ENCODE results near the gene NKX6-2. TPM values are rescaled to one million over a fixed set of nuclear protein-coding genes. Genes with fewer than 3 reads are reported as not detected.
"Not testable (repeated sequence)": the region's sequence is repeated elsewhere in the genome, so short reads cannot be mapped to it uniquely, and the experiment has no call there.

NKX6-2 gene
- total RNA-seq, 3 donors from 2014 or later, result not detected

GRCh38 chr10:132745511-132745910 lies 40.4 kb downstream of the NKX6-2 start:
- TF ChIP-seq CTCF (IDR thresholded peaks at IDR 0.05), result no peak
- no peak overlapping the region for H3K4me3 ChIP-seq
- intact Hi-C loops (cut with DNase I, micrococcal nuclease), result no loop called here
- H3K9me3 ChIP-seq, result no peaks in the 10 kb centered on the region
- H3K36me3 ChIP-seq (ENCODE audit: low read depth), result no peaks in the 10 kb centered on the region
- no peak for DNase-seq
- no peak for ATAC-seq
- no peaks in the 10 kb centered on the region for H3K4me1 ChIP-seq (ENCODE audit: low read depth)

DNA sequence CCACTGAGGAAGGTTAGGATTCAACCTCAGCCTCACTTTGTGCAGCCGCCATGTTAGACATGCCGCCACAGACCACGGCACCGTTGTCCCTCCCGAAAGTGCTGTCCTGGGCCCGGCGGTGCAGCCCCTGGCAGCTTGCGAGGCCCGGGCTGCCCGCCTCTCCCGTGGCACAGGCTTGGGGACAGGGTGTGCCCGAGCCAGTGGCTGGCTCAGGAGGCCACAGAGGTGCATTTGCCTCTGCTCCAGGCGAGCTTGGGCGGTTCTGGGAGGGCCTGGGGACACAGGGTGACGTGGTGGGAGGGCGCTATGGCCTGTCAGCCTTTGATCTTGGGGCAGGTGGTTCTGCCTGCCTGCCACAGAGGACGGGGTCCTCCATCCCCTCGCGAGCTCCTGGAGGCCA lies 41.1 kb downstream of the NKX6-2 start:
- H3K36me3 ChIP-seq (ENCODE audit: low read depth), result no peaks in the 10 kb centered on the region
- intact Hi-C loops (cut with DNase I, micrococcal nuclease), result no loop called here
- TF ChIP-seq CTCF (IDR thresholded peaks at IDR 0.05), result no peak

DNA sequence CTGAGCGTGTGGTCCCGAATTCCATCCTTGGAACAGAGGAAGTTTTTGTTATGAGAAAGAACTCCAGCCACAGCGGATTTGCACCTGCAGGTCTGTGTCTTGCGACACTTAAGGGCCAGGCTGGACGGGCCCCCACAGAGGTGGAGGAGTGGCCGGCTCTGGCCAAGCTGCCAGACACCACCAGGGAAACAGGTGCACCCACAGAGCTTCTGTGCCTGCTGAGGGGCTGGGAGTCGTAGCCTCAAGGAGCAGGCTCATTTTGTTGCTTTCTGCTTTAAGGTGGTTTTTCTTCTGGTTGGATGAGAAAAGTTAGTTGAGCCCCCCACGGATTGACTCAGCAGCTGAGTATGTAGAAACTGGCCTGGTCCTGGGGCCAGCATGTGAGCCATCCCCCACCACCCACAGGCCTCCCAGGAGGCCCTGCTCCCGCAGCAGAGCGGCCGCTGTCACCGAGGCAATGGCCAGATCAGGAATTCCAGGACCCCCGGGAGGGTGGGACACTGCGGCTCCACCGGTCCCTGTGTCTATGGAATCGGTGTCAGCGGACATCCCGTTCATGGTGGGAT lies 41.9 kb downstream of the NKX6-2 start:
- Histone ChIP-seq H3K9me3 (no peaks in the 10 kb centered on the region), H3K4me3 (no peak overlapping the region), H3K36me3 (ENCODE audit: low read depth) (no peaks in the 10 kb centered on the region), H3K4me1 (ENCODE audit: low read depth) (peaks cover 6% of the 10 kb centered on the region)
- no peak for DNase-seq
- intact Hi-C loops (cut with DNase I, micrococcal nuclease), result no loop called here
- no peak for TF ChIP-seq CTCF (IDR thresholded peaks at IDR 0.05)
- ATAC-seq, result no peak

More for the DNA sequence above, 41.1 kb downstream of the NKX6-2 start:
- no peak for ATAC-seq
- H3K4me1 ChIP-seq (ENCODE audit: low read depth), result peaks cover 6% of the 10 kb centered on the region
- DNase-seq, result no peak
- no peak overlapping the region for H3K4me3 ChIP-seq
- H3K9me3 ChIP-seq, result no peaks in the 10 kb centered on the region

- H3K4me1 ChIP-seq (ENCODE audit: low read depth); ATAC-seq; H3K36me3 ChIP-seq (ENCODE audit: low read depth); H3K9me3 ChIP-seq; intact Hi-C loops (cut with DNase I, micrococcal nuclease); DNase-seq; H3K4me3 ChIP-seq: not testable (repeated sequence)
These were observed 42.6 kb downstream of the NKX6-2 start for GRCh38 chr10:132743196-132743924.

DNA sequence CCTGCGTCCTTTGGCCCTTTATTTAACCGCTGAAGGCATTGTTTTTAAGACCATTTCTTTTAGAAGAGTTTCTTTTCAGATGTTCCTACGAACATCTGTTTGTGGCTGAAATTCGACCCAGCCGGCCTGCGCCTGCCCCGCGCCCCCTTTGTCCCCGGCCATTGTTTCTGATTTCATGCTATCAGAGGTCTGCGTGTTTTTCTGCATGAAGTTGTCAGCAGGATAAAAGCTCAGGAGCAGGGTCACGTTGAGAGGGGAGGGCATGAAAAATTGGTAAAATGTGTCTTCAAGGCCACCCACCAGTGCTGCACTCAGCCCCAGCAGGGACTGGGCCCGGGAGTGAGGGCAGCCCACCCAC lies 43.1 kb downstream of the NKX6-2 start:
- no peaks in the 10 kb centered on the region for H3K9me3 ChIP-seq
- TF ChIP-seq CTCF (IDR thresholded peaks at IDR 0.05), result no peak
- peaks cover 6% of the 10 kb centered on the region for H3K4me1 ChIP-seq (ENCODE audit: low read depth)
- intact Hi-C loops (cut with DNase I, micrococcal nuclease), result no loop called here
- no peak overlapping the region for H3K4me3 ChIP-seq
- H3K36me3 ChIP-seq (ENCODE audit: low read depth), result no peaks in the 10 kb centered on the region
- ATAC-seq (no peak), DNase-seq (no peak)

DNA sequence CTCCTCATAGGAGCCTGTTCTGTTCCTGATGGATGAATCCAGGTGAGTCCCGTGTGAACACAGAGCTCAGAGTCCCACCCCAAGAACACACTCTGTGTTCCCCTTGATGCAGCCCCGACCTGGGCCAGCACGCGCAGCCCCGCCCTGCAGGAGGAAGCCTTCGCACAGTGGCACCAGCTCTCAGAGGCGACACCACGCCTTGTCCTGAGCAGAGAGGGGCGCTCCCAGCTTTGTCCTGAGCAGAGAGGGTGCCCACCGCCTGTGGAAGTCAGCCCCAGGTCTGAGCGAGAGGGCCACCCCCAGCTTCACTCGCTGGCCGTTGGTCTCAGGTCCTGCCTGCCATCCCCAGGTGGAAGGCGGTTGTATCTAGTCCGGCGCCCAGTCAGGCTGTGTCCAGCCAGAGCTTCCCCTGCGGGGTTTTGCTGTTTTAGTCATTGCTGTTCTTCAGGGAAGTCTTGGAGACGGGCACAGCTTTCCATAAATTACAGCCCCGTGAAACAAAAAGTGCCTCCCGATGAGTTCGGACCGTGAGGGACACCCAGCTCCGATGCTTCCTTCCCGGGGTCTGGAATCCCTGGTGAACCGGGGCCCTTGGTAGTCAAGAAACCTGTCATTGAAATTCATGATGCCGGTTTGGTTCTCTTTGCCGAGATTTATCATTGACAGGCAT lies 43.6 kb downstream of the NKX6-2 start:
- ATAC-seq, result peak; percentile 75

More for the DNA sequence above, 43.6 kb downstream of the NKX6-2 start:
- TF ChIP-seq CTCF (IDR thresholded peaks at IDR 0.05), result no peak
- intact Hi-C loops (cut with DNase I, micrococcal nuclease), result no loop called here
- Histone ChIP-seq H3K4me1 (ENCODE audit: low read depth) (peaks cover 6% of the 10 kb centered on the region), H3K36me3 (ENCODE audit: low read depth) (no peaks in the 10 kb centered on the region), H3K4me3 (no peak overlapping the region), H3K9me3 (no peaks in the 10 kb centered on the region)
- peak in 1 of 3 donors; percentile 68 for DNase-seq

Data from mucosa of descending colon (tissue), 3 donors.